MM.1S (cell line): ENCODE results near the gene LMTK2.

Experiments
- DNase-seq: peaks from one replicate; pipeline ENCODE4 v3.0.0-alpha.2; 2015
- H2AFZ ChIP-seq: fragments of 300-600 bp; sonication (generic); 2 replicates; pipeline ENCODE4 v1.6.0; 2016; ENCODE audit warnings: antibody characterized with exemption, low read length
- H3F3A ChIP-seq: fragments of 300-600 bp; sonication (generic); 2 replicates; pipeline ENCODE4 v1.6.1; 2016; ENCODE audit warnings: mild to moderate bottlenecking, antibody characterized with exemption, low read length, moderate library complexity, mixed read lengths; ENCODE audit not compliant: insufficient read depth
- H3K27ac ChIP-seq: fragments of 300-600 bp; sonication (generic); 2 replicates; pipeline ENCODE4 v1.5.1; 2016; ENCODE audit warnings: mild to moderate bottlenecking, low read length
- H3K27me3 ChIP-seq: fragments of 300-600 bp; sonication (generic); replicated peaks from 2 replicates; pipeline ENCODE4 v1.6.0; 2016; ENCODE audit warnings: low read length; ENCODE audit not compliant: insufficient read depth
- H3K36me3 ChIP-seq: fragments of 300-600 bp; sonication (generic); replicated peaks from 2 replicates; pipeline ENCODE4 v1.6.1; 2016; ENCODE audit warnings: mild to moderate bottlenecking, low read length, mixed read lengths; ENCODE audit not compliant: insufficient read depth
- H3K4me1 ChIP-seq: fragments of 300-600 bp; sonication (generic); 2 replicates; pipeline ENCODE4 v1.6.1; 2016; ENCODE audit warnings: low read length, mixed read lengths
- H3K4me2 ChIP-seq: fragments of 300-600 bp; sonication (generic); 2 replicates; pipeline ENCODE4 v1.6.0; 2016; ENCODE audit warnings: low read depth, low read length
- H3K4me3 ChIP-seq: fragments of 300-600 bp; sonication (generic); 2 replicates; pipeline ENCODE4 v1.5.1; 2016; ENCODE audit warnings: low read length, mixed read lengths
- H3K79me2 ChIP-seq: fragments of 300-600 bp; sonication (generic); 2 replicates; pipeline ENCODE4 v1.6.1; 2016; ENCODE audit warnings: mixed run types, low read length, mixed read lengths
- H3K9ac ChIP-seq: fragments of 300-600 bp; sonication (generic); 2 replicates; pipeline ENCODE4 v1.6.1; 2016; ENCODE audit warnings: low read length, mixed read lengths
- H3K9me2 ChIP-seq: fragments of 300-600 bp; sonication (generic); replicated peaks from 2 replicates; pipeline ENCODE4 v1.6.1; 2016; ENCODE audit warnings: mild to moderate bottlenecking, low read length, mixed read lengths; ENCODE audit not compliant: insufficient read depth
- H3K9me3 ChIP-seq: fragments of 300-600 bp; sonication (generic); replicated peaks from 2 replicates; pipeline ENCODE4 v1.6.1; 2016; ENCODE audit warnings: mild to moderate bottlenecking, low read length, mixed read lengths; ENCODE audit not compliant: insufficient read depth
- H4K20me1 ChIP-seq: fragments of 300-600 bp; sonication (generic); 2 replicates; pipeline ENCODE4 v1.6.1; 2016; ENCODE audit warnings: mild to moderate bottlenecking, low read length, moderate library complexity, mixed read lengths; ENCODE audit not compliant: insufficient read depth
- CTCF ChIP-seq: fragments of 300-600 bp; sonication (generic); IDR thresholded peaks from 2 replicates; pipeline ENCODE4 v1.5.1; 2016; ENCODE audit warnings: antibody characterized with exemption, low read length, mixed read lengths
- EZH2 ChIP-seq: fragments of 300-600 bp; sonication (generic); optimal IDR thresholded peaks from 2 replicates; pipeline ENCODE3; 2017; ENCODE audit warnings: low read depth, mild to moderate bottlenecking, antibody characterized with exemption, low read length, mixed read lengths
- EZH2phosphoT487 ChIP-seq: fragments of 300-600 bp; sonication (generic); IDR thresholded peaks from 2 replicates; pipeline ENCODE4 v1.6.1; 2018; ENCODE audit warnings: antibody characterized with exemption, low read length

LMTK2 gene

GRCh38 chr7:98251601-98252424 lies 145.2 kb downstream of the LMTK2 start, which contains the start of gene TECPR1:
Gene TECPR1, minus strand, starts transcription at chr7:98252232. Its CDS starts 6,086 bp downstream, at chr7:98246146.
- peak within 1 kb of the TSS; percentile 74 for H3K9ac ChIP-seq
- peaks cover 8% of the 10 kb centered on the region; the same call in 1 of the 2 replicates for H3K4me1 ChIP-seq
- H3K9me3 ChIP-seq = no peaks in the 10 kb centered on the region
- peaks cover 19% of the 10 kb centered on the region for H3F3A ChIP-seq
- no peaks in the 10 kb centered on the region for H3K27me3 ChIP-seq
- no peaks in the 10 kb centered on the region for H3K36me3 ChIP-seq
- H3K9me2 ChIP-seq = no peaks in the 10 kb centered on the region
- peak; percentile 97 for DNase-seq
- peak within 1 kb of the TSS; percentile 90 for H3K27ac ChIP-seq
- peaks cover 42% of the 10 kb centered on the region for H3K79me2 ChIP-seq
- no peak for TF ChIP-seq EZH2
- TF ChIP-seq EZH2phosphoT487 = no peak
- TF ChIP-seq CTCF = no peak
- peak within 1 kb of the TSS; percentile 98 for H3K4me3 ChIP-seq
- no peaks in the 10 kb centered on the region for H4K20me1 ChIP-seq
- peak within 1 kb of the TSS; percentile 96 for H2AFZ ChIP-seq
- peak within 1 kb of the TSS; percentile 95 for H3K4me2 ChIP-seq

DNA sequence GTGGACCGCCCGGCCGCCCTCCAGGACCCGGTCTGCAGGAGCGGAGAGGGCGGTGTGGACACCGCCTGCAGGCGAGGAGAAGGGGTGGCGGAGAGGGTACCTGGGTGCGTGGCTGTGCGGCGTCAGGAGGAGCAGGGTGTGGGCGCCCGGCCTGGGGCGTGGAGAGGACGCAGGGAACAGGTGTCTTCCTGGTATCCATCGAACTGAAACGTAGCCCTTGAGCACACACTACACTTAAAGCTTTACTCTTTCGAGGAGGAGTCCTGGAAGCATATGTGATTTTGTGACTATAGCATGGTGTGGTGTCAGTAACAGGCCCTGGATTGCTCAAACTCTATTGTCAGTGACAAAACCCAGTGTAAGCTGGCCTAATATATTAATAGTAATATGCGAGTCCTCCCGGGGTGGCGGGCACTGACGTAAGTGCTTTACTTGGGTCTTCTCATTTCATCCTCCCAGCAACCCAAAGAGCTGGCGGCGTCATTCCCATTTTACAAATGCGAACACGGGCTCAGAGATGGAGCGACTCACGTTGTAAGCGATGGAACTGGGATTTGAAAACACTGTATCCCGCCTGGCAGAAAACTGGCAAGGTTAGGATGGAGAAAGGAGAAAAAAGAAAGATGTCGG lies 145.9 kb downstream of the LMTK2 start:
- peak overlapping the region; percentile 74 for H3K9ac ChIP-seq
- no peaks in the 10 kb centered on the region for H3K9me2 ChIP-seq
- H3K79me2 ChIP-seq = peaks cover 42% of the 10 kb centered on the region
- H3K27ac ChIP-seq = peak overlapping the region; percentile 90; the same call in 1 of the 2 replicates
- DNase-seq = no peak
- H3F3A ChIP-seq = peaks cover 19% of the 10 kb centered on the region
- H3K36me3 ChIP-seq = no peaks in the 10 kb centered on the region
- H3K4me2 ChIP-seq = peak overlapping the region; percentile 95
- no peaks in the 10 kb centered on the region for H3K27me3 ChIP-seq
- no peaks in the 10 kb centered on the region for H4K20me1 ChIP-seq
- peaks cover 8% of the 10 kb centered on the region; the same call in 1 of the 2 replicates for H3K4me1 ChIP-seq
- TF ChIP-seq EZH2phosphoT487 (no peak), CTCF (no peak), EZH2 (no peak)
- H3K4me3 ChIP-seq = peak overlapping the region; percentile 98
- no peaks in the 10 kb centered on the region for H3K9me3 ChIP-seq
- H2AFZ ChIP-seq = peak overlapping the region; percentile 96

GRCh38 chr7:98254516-98254915 lies 147.9 kb downstream of the LMTK2 start:
- Histone ChIP-seq H3K27me3 (no peaks in the 10 kb centered on the region), H3K4me1 (peaks cover 8% of the 10 kb centered on the region; the same call in 1 of the 2 replicates), H3F3A (peaks cover 19% of the 10 kb centered on the region), H3K4me3 (no peak overlapping the region), H3K4me2 (no peak overlapping the region), H3K9ac (no peak overlapping the region), H3K79me2 (peaks cover 42% of the 10 kb centered on the region), H4K20me1 (no peaks in the 10 kb centered on the region), H2AFZ (no peak overlapping the region), H3K9me3 (no peaks in the 10 kb centered on the region), H3K27ac (no peak overlapping the region), H3K9me2 (no peaks in the 10 kb centered on the region), H3K36me3 (no peaks in the 10 kb centered on the region)
- TF ChIP-seq CTCF (no peak), EZH2phosphoT487 (no peak), EZH2 (no peak)
- DNase-seq = no peak
